GM10266 (cell line): ENCODE results near the gene LRP3.
"Not testable (repeated sequence)": the region's sequence is repeated elsewhere in the genome, so short reads cannot be mapped to it uniquely, and the experiment has no call there.

Experiments used
- DNase-seq: peaks from one replicate; pipeline ENCODE4 v3.0.0; 2012; ENCODE audit errors: extremely low spot score
- TF ChIP-seq, protein P1 (sequence below): IDR thresholded peaks from 2 replicates; pipeline ENCODE4 v1.5.1; 2012; ENCODE audit warnings: mild to moderate bottlenecking, low read depth; ENCODE audit not compliant: control insufficient read depth, insufficient read depth; ENCODE audit errors: missing control alignments

Gene LRP3

DNA sequence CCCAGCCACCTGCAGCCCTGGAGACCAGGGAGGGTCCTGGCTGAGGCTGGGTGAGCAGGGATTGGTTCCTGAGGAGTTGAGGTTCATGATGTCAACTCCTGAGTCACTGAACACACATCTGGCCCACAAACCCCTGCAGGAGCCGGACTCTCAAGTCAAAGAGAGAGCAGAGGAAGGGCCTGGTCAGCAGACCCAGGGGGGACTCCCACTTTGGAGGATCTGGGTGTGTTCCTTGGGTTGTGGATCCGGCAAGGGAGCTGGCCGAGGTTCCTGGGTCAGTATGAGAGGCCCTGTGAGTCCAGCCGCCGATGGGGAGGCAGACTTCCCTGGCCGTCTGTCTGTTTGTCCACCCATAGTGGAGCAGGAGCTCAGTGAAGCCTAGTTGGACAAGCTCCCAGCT lies 27.5 kb downstream of the LRP3 start:
- no peak for DNase-seq
- TF ChIP-seq, protein P1, sequence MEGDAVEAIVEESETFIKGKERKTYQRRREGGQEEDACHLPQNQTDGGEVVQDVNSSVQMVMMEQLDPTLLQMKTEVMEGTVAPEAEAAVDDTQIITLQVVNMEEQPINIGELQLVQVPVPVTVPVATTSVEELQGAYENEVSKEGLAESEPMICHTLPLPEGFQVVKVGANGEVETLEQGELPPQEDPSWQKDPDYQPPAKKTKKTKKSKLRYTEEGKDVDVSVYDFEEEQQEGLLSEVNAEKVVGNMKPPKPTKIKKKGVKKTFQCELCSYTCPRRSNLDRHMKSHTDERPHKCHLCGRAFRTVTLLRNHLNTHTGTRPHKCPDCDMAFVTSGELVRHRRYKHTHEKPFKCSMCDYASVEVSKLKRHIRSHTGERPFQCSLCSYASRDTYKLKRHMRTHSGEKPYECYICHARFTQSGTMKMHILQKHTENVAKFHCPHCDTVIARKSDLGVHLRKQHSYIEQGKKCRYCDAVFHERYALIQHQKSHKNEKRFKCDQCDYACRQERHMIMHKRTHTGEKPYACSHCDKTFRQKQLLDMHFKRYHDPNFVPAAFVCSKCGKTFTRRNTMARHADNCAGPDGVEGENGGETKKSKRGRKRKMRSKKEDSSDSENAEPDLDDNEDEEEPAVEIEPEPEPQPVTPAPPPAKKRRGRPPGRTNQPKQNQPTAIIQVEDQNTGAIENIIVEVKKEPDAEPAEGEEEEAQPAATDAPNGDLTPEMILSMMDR = no peak

DNA sequence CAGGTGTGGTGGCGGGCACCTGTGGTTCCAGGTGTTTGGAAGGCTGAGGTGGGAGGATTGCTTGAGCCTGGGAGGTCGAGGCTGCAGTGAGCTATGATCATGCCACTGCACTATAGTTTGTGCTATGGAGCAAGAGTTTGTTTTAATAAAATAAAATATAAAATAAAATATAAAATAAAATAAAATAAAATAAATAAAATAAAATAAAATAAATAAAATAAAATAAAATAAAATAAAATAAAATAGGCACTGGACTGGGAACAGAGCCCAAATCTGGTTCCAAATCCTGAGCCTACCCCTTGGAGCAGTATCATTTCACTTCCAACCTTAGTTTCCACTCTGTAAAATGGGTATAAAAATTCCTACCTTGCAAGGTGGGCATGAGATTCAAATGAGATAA lies 28.1 kb downstream of the LRP3 start:
- DNase-seq = not testable (repeated sequence)

DNA sequence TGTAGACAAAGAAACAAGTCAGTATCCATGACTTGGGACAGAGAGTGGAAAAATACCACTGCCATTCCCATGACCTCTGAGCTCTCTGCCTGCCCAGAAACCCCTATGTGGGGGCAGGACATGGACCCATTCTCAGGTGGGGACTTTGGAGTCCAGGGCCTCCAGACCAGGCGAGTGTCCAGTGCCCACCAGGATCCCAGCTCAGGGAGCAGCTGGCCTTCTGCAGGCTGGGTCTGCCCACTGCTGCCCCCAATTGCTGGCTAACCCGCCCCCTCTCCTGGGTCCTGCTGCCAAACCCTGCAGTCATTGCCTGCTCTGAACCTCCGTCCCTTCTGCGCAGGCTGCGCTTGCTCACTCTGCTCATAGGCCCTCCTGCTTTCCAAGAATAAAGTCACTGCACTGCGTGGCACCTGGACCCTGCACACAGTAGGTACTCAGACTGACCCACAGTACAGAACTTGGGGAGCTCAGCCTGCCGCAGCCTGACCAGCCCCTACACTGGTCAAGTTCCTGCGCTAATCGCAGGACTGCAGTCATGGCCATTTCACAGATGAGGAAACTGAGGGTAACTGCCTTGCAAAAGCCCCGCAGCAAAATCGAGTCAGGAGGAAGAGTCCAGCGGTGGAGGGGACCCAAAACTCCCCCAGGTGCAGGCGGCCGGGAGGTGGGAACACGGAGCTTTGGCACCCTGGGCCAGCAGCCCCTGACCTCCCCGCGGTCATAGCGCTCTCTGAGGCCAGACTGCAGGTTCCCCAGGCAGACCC lies 30.7 kb downstream of the LRP3 start:
- DNase-seq = no peak
- TF ChIP-seq, protein P1 = no peak

DNA sequence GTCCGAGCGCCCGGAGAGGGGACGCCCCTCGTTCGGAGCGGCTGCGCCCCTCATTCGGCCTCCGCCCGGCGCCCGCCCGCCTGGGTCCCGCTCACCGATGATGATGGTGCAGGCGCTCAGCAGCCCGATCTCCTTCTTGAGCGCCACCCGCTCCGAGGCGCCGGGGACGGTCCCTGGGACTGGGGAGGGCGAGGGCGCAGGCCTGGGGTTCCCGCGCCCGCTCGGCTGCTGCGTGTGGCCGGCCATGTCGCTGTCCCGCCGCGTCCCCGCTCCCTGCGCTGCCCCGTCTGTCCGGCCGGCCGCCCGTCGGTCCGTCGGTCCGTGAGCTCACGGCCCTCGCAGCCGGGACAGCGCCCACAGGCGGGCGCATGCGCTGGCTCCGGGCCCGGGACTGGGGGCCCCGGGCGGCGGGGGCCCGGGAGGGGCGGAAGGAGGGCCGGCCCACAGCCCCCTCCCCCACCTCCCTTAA lies 31.4 kb downstream of the LRP3 start, which contains the start of gene SLC7A10:
Gene SLC7A10 (minus strand): TSS at position 393 of the 469 bp plus-strand sequence. CDS start 147 bp downstream, at position 246.
- TF ChIP-seq, protein P1 = no peak
- DNase-seq = no peak

DNA sequence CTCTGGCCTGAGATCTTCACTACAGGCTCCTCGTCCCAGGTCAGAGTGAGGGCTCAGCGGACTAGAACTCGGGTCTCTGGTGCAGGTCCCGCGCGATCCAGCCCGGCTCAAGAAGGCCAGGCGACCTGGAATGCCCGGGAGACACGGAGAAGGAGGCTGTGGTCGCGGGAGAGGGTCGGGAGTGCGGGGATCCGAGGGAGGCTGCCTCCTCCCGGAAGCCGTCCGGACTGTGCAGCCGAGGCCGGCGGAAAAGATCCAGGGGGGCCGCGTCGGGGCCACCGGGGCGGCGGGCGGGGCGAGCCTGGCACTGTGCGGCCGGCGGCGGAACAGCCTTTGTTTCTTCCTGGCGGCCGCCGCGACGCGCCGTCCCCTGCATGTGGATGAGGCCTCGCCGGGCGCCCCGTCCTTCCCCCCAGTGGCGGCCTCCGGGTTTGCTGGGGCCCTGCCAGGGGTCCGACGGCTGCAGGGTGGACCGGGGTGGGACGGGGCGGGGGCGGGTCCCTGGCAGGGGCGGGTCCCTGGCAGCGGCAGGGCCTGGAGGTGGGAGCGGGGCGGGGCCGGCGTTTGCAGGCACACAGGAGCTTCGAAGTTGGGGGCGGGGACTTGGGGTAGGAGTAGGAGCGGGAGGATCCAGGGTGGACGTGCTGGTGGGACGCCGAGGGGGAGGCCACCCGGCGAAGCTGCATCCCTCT lies 32.6 kb downstream of the LRP3 start:
- no peak for DNase-seq
- TF ChIP-seq, protein P1 = no peak

DNA sequence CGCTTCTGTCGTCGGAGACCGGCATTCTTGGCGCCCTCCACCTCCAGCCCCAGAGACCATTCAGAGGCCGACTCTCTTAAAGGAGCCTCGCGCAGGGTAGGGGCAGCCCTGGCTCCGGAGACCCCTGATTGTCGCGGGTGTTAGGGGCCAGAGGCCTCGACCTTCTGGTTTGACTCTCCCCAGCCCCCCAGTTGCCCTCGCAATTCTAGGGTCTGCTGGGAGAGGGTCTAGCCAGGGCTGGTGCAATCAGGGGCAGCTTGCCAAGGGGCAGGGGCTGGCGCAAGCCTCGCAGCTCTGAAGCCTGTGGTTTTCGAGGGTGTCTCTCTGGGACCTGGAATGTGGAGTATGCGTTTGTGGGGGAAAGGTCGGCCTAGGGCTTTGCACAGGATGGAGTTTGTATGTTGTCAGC lies 33.1 kb downstream of the LRP3 start:
- DNase-seq = no peak
- TF ChIP-seq, protein P1 = no peak

DNA sequence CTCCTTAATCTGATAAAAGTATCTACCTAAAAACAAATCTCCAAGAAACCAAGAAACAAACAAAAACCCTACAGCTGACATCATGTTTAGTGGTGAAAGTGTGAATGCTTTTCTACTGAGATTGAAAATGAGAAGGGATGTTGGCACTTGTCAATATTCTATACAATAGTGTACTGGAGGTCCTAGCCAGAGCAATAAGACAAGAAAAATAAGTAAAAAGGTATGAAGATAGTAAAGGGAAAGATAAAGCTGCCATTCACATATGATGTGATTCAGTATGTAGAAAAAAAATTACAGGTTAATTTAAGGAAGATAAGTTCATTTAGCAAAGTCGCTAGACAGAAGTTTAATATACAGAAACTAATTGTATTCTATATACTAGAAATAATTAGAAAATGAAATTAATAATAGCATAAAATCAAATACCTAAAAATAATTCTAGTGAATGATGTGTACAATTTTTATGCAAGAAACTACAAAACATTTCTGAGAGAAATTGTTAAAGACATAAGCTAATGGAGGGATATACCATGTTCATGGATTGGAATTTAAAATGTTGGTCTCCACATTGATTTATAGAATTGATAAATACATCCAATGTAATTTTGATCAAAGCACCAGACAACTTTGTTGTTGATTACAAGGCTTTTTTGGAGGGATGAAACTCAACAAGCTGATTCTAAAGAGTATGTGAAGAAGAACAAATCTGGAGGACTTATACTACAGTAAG lies 33.9 kb downstream of the LRP3 start:
- DNase-seq = no peak

More for the DNA sequence above, 33.9 kb downstream of the LRP3 start:
- TF ChIP-seq, protein P1 = no peak
